ENCODE data around the gene MYLK2. TPM values are rescaled to one million over a fixed set of nuclear protein-coding genes. Genes with fewer than 3 reads are reported as not detected.

The MYLK2 gene
- total and polyA plus RNA-seq, 8 donors = 1.8 to 10.8 (median 4.3) TPM

GRCh38 chr20:31861385-31862156 lies 42.4 kb downstream of the MYLK2 start:
- peak in 5 of 6 donors; percentile 42 to 80 (median 51) for DNase-seq
- no peaks in the 10 kb centered on the region for H3K36me3 ChIP-seq
- no peaks in the 10 kb centered on the region for H3K9me3 ChIP-seq
- H3K4me1 ChIP-seq = peaks cover 0 to 10% (median 7%) of the 10 kb centered on the region in 3 donors
- TF ChIP-seq CTCF (IDR thresholded peaks at IDR 0.05) = no peak
- peaks cover 0 to 2% (median 0%) of the 10 kb centered on the region in 4 donors for H3K27me3 ChIP-seq
- 3 to 6% methylated on average over 34 to 60 of the region's 60 CpGs for WGBS, 2 donors
- intact Hi-C loops (cut with DNase I) = no loop called here
- ATAC-seq = peak; percentile 75 to 83 (median 76)
- no peak for FAIRE-seq
- no peak overlapping the region for H3K27ac ChIP-seq
- peak overlapping the region; percentile 7 to 72 (median 34) for H3K4me3 ChIP-seq

GRCh38 chr20:31862157-31862470 lies 43.0 kb downstream of the MYLK2 start:
- FAIRE-seq (no peak), DNase-seq (no peak), ATAC-seq (no peak)
- Histone ChIP-seq H3K9me3 (no peaks in the 10 kb centered on the region), H3K36me3 (no peaks in the 10 kb centered on the region), H3K4me3 (no peak overlapping the region), H3K4me1 (peaks cover 0 to 10% (median 7%) of the 10 kb centered on the region in 3 donors), H3K27me3 (peaks cover 0 to 2% (median 0%) of the 10 kb centered on the region in 4 donors), H3K27ac (no peak overlapping the region)
- WGBS, 2 donors = 64 to 74% methylated on average over 5 of the region's 5 CpGs
- intact Hi-C loops (cut with DNase I) = no loop called here
- no peak for TF ChIP-seq CTCF (IDR thresholded peaks at IDR 0.05)

GRCh38 chr20:31862506-31862905 lies 43.4 kb downstream of the MYLK2 start:
- no peak for FAIRE-seq

GRCh38 chr20:31863296-31864085 lies 44.3 kb downstream of the MYLK2 start:
- intact Hi-C loops (cut with DNase I) = no loop called here
- TF ChIP-seq CTCF (IDR thresholded peaks at IDR 0.05) = no peak
- no peaks in the 10 kb centered on the region for H3K36me3 ChIP-seq
- no peak for ATAC-seq
- H3K4me1 ChIP-seq = peaks cover 0 to 10% (median 7%) of the 10 kb centered on the region in 3 donors
- 89 to 95% methylated on average over 9 of the region's 9 CpGs for WGBS, 2 donors
- no peak for DNase-seq
- H3K9me3 ChIP-seq = no peaks in the 10 kb centered on the region
- H3K27me3 ChIP-seq = no peaks in the 10 kb centered on the region
- H3K27ac ChIP-seq = no peak overlapping the region
- H3K4me3 ChIP-seq = no peak overlapping the region
- no peak for FAIRE-seq

More at GRCh38 chr20:31862506-31862905, 43.4 kb downstream of the MYLK2 start:
- H3K4me1 ChIP-seq = peaks cover 0 to 10% (median 7%) of the 10 kb centered on the region in 3 donors
- H3K9me3 ChIP-seq = no peaks in the 10 kb centered on the region
- H3K4me3 ChIP-seq = no peak overlapping the region
- H3K36me3 ChIP-seq = no peaks in the 10 kb centered on the region
- DNase-seq (peak in 1 of 6 donors; percentile 9), ATAC-seq (no peak)
- intact Hi-C loops (cut with DNase I) = no loop called here
- H3K27ac ChIP-seq = no peak overlapping the region
- 69 to 73% methylated on average over 8 of the region's 8 CpGs for WGBS, 2 donors
- H3K27me3 ChIP-seq = peaks cover 0 to 2% (median 0%) of the 10 kb centered on the region in 4 donors
- no peak for TF ChIP-seq CTCF (IDR thresholded peaks at IDR 0.05)
